ENCODE measurements around the gene ARID2.

The ARID2 gene

GRCh38 chr12:45831590-45831989 lies 102.1 kb downstream of the ARID2 start:
- TF ChIP-seq REPIN1 (tag by site-specific recombination; IDR thresholded peaks at IDR 0.05; ENCODE audit: low read depth) (no peak), SETDB1 (IDR thresholded peaks at IDR 0.05; ENCODE audit: insufficient read length, low read length) (peak; percentile 70), KLF7 (tag by site-specific recombination; IDR thresholded peaks at IDR 0.05; ENCODE audit: borderline replicate concordance) (no peak)
- ChIA-PET CTCF (interaction anchor here (0.6 kb wide), 1 partner anchor 26 kb away, joined by 4 read pairs; no protein-coding TSS in a partner anchor), POLR2A (no interaction called here)
- Histone ChIP-seq H3K36me3 (ENCODE audit: control insufficient read depth in 2 of 2, insufficient read depth in 1 of 2, low read length in 2 of 2) (peaks cover 0 to under 1% of the 10 kb centered on the region in 2 experiments; a peak in 2 of 3 replicates), H3K4me3 (ENCODE audit: low read depth, low read length) (no peak overlapping the region), H3K9me3 (ENCODE audit: control insufficient read depth, insufficient read depth, low read depth, low read length) (no peaks in the 10 kb centered on the region), H3K27ac (ENCODE audit: extremely low read depth, low read depth, low read length) (no peak overlapping the region), H3K4me1 (ENCODE audit: control insufficient read depth, insufficient read depth, low read length) (no peaks in the 10 kb centered on the region)

- no peak overlapping the region for H3K4me3 ChIP-seq (ENCODE audit: low read depth, low read length)
- peaks cover 15% of the 10 kb centered on the region in 2 experiments for H3K36me3 ChIP-seq (ENCODE audit: control insufficient read depth in 2 of 2, insufficient read depth in 1 of 2, low read length in 2 of 2)
- no peak overlapping the region for H3K27ac ChIP-seq (ENCODE audit: extremely low read depth, low read depth, low read length)
- TF ChIP-seq ZNF621 (tag by site-specific recombination; IDR thresholded peaks at IDR 0.05), result no peak
- TF ChIP-seq ZNF596 (tag by site-specific recombination; IDR thresholded peaks at IDR 0.05), result no peak
- no peak for TF ChIP-seq ZFHX2 (tag by site-specific recombination; conservative IDR thresholded peaks at IDR 0.05)
- no peak for TF ChIP-seq ZNF747 (tag by site-specific recombination; IDR thresholded peaks at IDR 0.05)
- TF ChIP-seq ZNF423 (tag by site-specific recombination; IDR thresholded peaks at IDR 0.05), result no peak
- TF ChIP-seq ZNF518A (tag by site-specific recombination; conservative IDR thresholded peaks at IDR 0.05; ENCODE audit: low read depth), result no peak
- no peak for TF ChIP-seq PRDM6 (tag by site-specific recombination; IDR thresholded peaks at IDR 0.05)
- TF ChIP-seq KLF16 (tag by site-specific recombination; IDR thresholded peaks at IDR 0.05), result no peak
- no peak for TF ChIP-seq ZSCAN18 (tag by site-specific recombination; IDR thresholded peaks at IDR 0.05)
- no peak for TF ChIP-seq ZNF155 (tag by site-specific recombination; IDR thresholded peaks at IDR 0.05)
- H3K4me1 ChIP-seq (ENCODE audit: control insufficient read depth, insufficient read depth, low read length), result no peaks in the 10 kb centered on the region
- no peaks in the 10 kb centered on the region for H3K9me3 ChIP-seq (ENCODE audit: control insufficient read depth, insufficient read depth, low read depth, low read length)
- POLR2A ChIA-PET, result no interaction called here
- CTCF ChIA-PET, result no interaction called here
These were observed 103.9 kb downstream of the ARID2 start for GRCh38 chr12:45833401-45833800.

- Histone ChIP-seq H3K4me3 (ENCODE audit: low read depth, low read length) (no peak overlapping the region), H3K36me3 (ENCODE audit: control insufficient read depth in 2 of 2, insufficient read depth in 1 of 2, low read length in 2 of 2) (peaks cover 21 to 25% of the 10 kb centered on the region in 2 experiments), H3K9me3 (ENCODE audit: control insufficient read depth, insufficient read depth, low read depth, low read length) (no peaks in the 10 kb centered on the region), H3K4me1 (ENCODE audit: control insufficient read depth, insufficient read depth, low read length) (no peaks in the 10 kb centered on the region), H3K27ac (ENCODE audit: extremely low read depth, low read depth, low read length) (no peak overlapping the region)
- TF ChIP-seq ZNF133 (tag by site-specific recombination; IDR thresholded peaks at IDR 0.05), result peak; percentile 94
- no peak for TF ChIP-seq ZNF239 (tag by site-specific recombination; IDR thresholded peaks at IDR 0.05)
- ChIA-PET CTCF (no interaction called here), POLR2A (no interaction called here)
These were observed 105.3 kb downstream of the ARID2 start for GRCh38 chr12:45834809-45835208.

All from HEK293 (cell line).